IMR-90 (cell line): ENCODE results near the gene KCNN4. TPM values are rescaled to one million over a fixed set of nuclear protein-coding genes. Genes with fewer than 3 reads are reported as not detected.

Experiments
- ATAC-seq: fragments of 200-7000 bp; cut with Tn5 transposase; 2 replicates; pipeline ENCODE4 v1.9.1; 2020; ENCODE audit warnings: low read depth, mild to moderate bottlenecking, moderate library complexity
- BruUV-seq: library from RNA; stranded (reverse); fragments of 400-500 nt; replicated peaks from 2 replicates; lab custom pipeline; 2021; lab: Mats Ljungman, UMichigan
- CTCF ChIA-PET: fragments of 300-600 bp; formaldehyde crosslinking; extraction: SDS; loops from one replicate; lab custom pipeline; 2021; ENCODE audit warnings: antibody characterized with exemption; lab: Yijun Ruan, JAX
- POLR2A ChIA-PET: fragments of 300-600 bp; sonication (Branson Sonifier 250); formaldehyde crosslinking; loops from one replicate; lab custom pipeline; 2022; ENCODE audit warnings: antibody characterized with exemption; ENCODE audit not compliant: unreplicated experiment; lab: Charles Lee
- DNase-seq: peaks from one replicate; pipeline ENCODE4 v3.0.0; 2013
- H2AFZ ChIP-seq: replicated peaks from 2 replicates; pipeline ENCODE3; 2013; ENCODE audit warnings: low read length, mild to moderate bottlenecking; ENCODE audit not compliant: poor library complexity
- H2AK5ac ChIP-seq: 2 replicates; pipeline ENCODE4 v1.6.1; 2013; ENCODE audit warnings: low read depth, low read length, inconsistent platforms
- H2AK9ac ChIP-seq: replicated peaks from 2 replicates; pipeline ENCODE3; 2013; ENCODE audit warnings: mild to moderate bottlenecking, low read depth, low read length, moderate library complexity; ENCODE audit not compliant: poor library complexity
- H2BK120ac ChIP-seq: 2 replicates; pipeline ENCODE4 v1.6.1; 2013; ENCODE audit warnings: low read depth, low read length, inconsistent platforms
- H2BK15ac ChIP-seq: 3 replicates; pipeline ENCODE4 v1.6.1; 2013; ENCODE audit warnings: low read depth, low read length, inconsistent platforms
- H2BK20ac ChIP-seq: 2 replicates; pipeline ENCODE4 v1.6.1; 2013; ENCODE audit warnings: low read depth, mild to moderate bottlenecking, inconsistent platforms, low read length, moderate library complexity
- H2BK5ac ChIP-seq: 2 replicates; pipeline ENCODE4 v1.6.1; 2013; ENCODE audit warnings: mild to moderate bottlenecking, low read depth, low read length, inconsistent platforms; ENCODE audit not compliant: poor library complexity, severe bottlenecking
- H3K14ac ChIP-seq: replicated peaks from 2 replicates; pipeline ENCODE4 v1.6.1; 2013; ENCODE audit warnings: low read depth, low read length, inconsistent platforms
- H3K18ac ChIP-seq: 2 replicates; pipeline ENCODE4 v1.6.1; 2013; ENCODE audit warnings: low read depth, low read length, control low read depth
- H3K23ac ChIP-seq: 2 replicates; pipeline ENCODE4 v1.6.1; 2013; ENCODE audit warnings: low read depth, low read length, inconsistent platforms
- H3K27ac ChIP-seq: 2 replicates; pipeline ENCODE4 v1.5.1; 2013; ENCODE audit warnings: mild to moderate bottlenecking, control low read depth, low read length; ENCODE audit not compliant: insufficient read depth
- H3K27me3 ChIP-seq: 2 replicates; pipeline ENCODE4 v1.6.1; 2013; ENCODE audit warnings: low read length; ENCODE audit not compliant: control insufficient read depth, insufficient read depth
- H3K36me3 ChIP-seq: 2 replicates; pipeline ENCODE4 v1.6.1; 2013; ENCODE audit warnings: low read length, mixed read lengths; ENCODE audit not compliant: control insufficient read depth, insufficient read depth
- H3K4ac ChIP-seq: 2 replicates; pipeline ENCODE4 v1.6.1; 2013; ENCODE audit warnings: low read depth, low read length, inconsistent platforms
- H3K4me1 ChIP-seq: 2 replicates; pipeline ENCODE4 v1.6.1; 2013; ENCODE audit warnings: low read length, mixed read lengths; ENCODE audit not compliant: control insufficient read depth, insufficient read depth
- H3K4me2 ChIP-seq: 2 replicates; pipeline ENCODE4 v1.6.1; 2013; ENCODE audit warnings: low read depth, mild to moderate bottlenecking, control low read depth, low read length, moderate library complexity
- H3K4me3 ChIP-seq: 2 replicates; pipeline ENCODE4 v1.5.1; 2013; ENCODE audit warnings: low read depth, mild to moderate bottlenecking, control low read depth, low read length, moderate library complexity; ENCODE audit not compliant: insufficient read depth
- H3K56ac ChIP-seq: 2 replicates; pipeline ENCODE4 v1.6.1; 2013; ENCODE audit warnings: low read length, inconsistent platforms; ENCODE audit not compliant: insufficient read depth; ENCODE audit errors: extremely low read depth
- H3K79me1 ChIP-seq, 2 experiments: 2 replicates each; pipeline ENCODE4 v1.6.1; 2013; ENCODE audit warnings: low read length in 2 of 2, inconsistent platforms in 1 of 2, low read depth in 1 of 2
- H3K9ac ChIP-seq: 2 replicates; pipeline ENCODE4 v1.6.1; 2013; ENCODE audit warnings: low read depth, low read length, control low read depth
- H3K9me1 ChIP-seq: 2 replicates; pipeline ENCODE4 v1.6.1; 2013; ENCODE audit warnings: low read length, inconsistent platforms; ENCODE audit not compliant: insufficient read depth
- H3K9me3 ChIP-seq: 2 replicates; pipeline ENCODE4 v1.6.1; 2013; ENCODE audit warnings: low read length; ENCODE audit not compliant: control insufficient read depth, insufficient read depth
- H4K20me1 ChIP-seq: 2 replicates; pipeline ENCODE4 v1.6.1; 2013; ENCODE audit warnings: low read length, inconsistent platforms; ENCODE audit not compliant: insufficient read depth
- H4K5ac ChIP-seq: 2 replicates; pipeline ENCODE4 v1.6.1; 2013; ENCODE audit warnings: mild to moderate bottlenecking, low read depth, low read length, control low read depth
- H4K8ac ChIP-seq, 2 experiments: 2 replicates each; pipeline ENCODE4 v1.6.1; 2013; ENCODE audit warnings: low read depth in 2 of 2, low read length in 2 of 2, control low read depth in 1 of 2, inconsistent platforms in 1 of 2
- H4K91ac ChIP-seq: 2 replicates; pipeline ENCODE4 v1.6.1; 2013; ENCODE audit warnings: low read depth, low read length, inconsistent platforms; ENCODE audit not compliant: insufficient read depth
- BHLHE40 ChIP-seq: fragments of 150-350 bp; IDR thresholded peaks from 2 replicates; pipeline ENCODE4 v1.6.1; 2016; ENCODE audit warnings: mild to moderate bottlenecking, low read depth, low read length
- CEBPB ChIP-seq: IDR thresholded peaks from 2 replicates; pipeline ENCODE4 v1.6.1; 2012; ENCODE audit warnings: low read depth, low read length, improper control_type of control experiment
- FOS ChIP-seq: fragments of 150-350 bp; IDR thresholded peaks from 2 replicates; pipeline ENCODE4 v1.6.1; 2016; ENCODE audit warnings: low read depth, low read length
- MAFK ChIP-seq: IDR thresholded peaks from 2 replicates; pipeline ENCODE4 v1.6.1; 2012; ENCODE audit warnings: low read depth, low read length, improper control_type of control experiment
- MAZ ChIP-seq: IDR thresholded peaks from 2 replicates; pipeline ENCODE4 v1.6.1; 2012; ENCODE audit warnings: low read depth, mild to moderate bottlenecking, low read length, improper control_type of control experiment, moderate library complexity, borderline replicate concordance
- MXI1 ChIP-seq: IDR thresholded peaks from 2 replicates; pipeline ENCODE4 v1.6.1; 2012; ENCODE audit warnings: low read depth, mild to moderate bottlenecking, low read length, moderate library complexity, borderline replicate concordance
- NFE2L2 ChIP-seq: fragments of 150-350 bp; IDR thresholded peaks from 2 replicates; pipeline ENCODE4 v1.6.1; 2016; ENCODE audit warnings: low read depth, mild to moderate bottlenecking, low read length
- POLR2A ChIP-seq: IDR thresholded peaks from 2 replicates; pipeline ENCODE4 v1.6.1; 2012; ENCODE audit warnings: mild to moderate bottlenecking, low read depth, low read length
- RAD21 ChIP-seq: IDR thresholded peaks from 2 replicates; pipeline ENCODE4 v1.6.1; 2012; ENCODE audit warnings: low read length, improper control_type of control experiment
- RCOR1 ChIP-seq: IDR thresholded peaks from 2 replicates; pipeline ENCODE4 v1.6.1; 2012; ENCODE audit warnings: mild to moderate bottlenecking, low read length, improper control_type of control experiment; ENCODE audit not compliant: insufficient replicate concordance
- WGBS, 2 experiments: methylation state at CpG; one replicate each; pipeline versions ENCODE4 v1.1.5 to v1.1.7; 2013; ENCODE audit warnings: missing lambda C conversion rate in 2 of 2; ENCODE audit not compliant: insufficient read length in 1 of 2; ENCODE audit errors: extremely low coverage in 2 of 2; 5-methylcytosine and 5-hydroxymethylcytosine counted together
- dilution Hi-C: fragments of 300-500 bp; cut with HindIII; formaldehyde crosslinking; loops from one replicate; pipeline ENCODE4 v1.14.3; 2018; ENCODE audit warnings: low sequenced_read_pairs; ENCODE audit not compliant: unreplicated experiment
- in situ Hi-C: fragments of 300-500 bp; cut with MboI; formaldehyde crosslinking; loops from 3 replicates; pipeline ENCODE4 v1.14.3; 2019; ENCODE audit warnings: low sequenced_read_pairs, inconsistent platforms, mixed read lengths
- intact Hi-C: fragments of 100-400 bp; cut with micrococcal nuclease; formaldehyde crosslinking; loops from 2 replicates; pipeline ENCODE4 v1.10.0; 2022
- polyA plus RNA-seq, 3 experiments: library from polyadenylated mRNA; depleted of rRNA; stranded (reverse); fragments of >200 nt; gene quantifications; 2 replicates each; pipeline ENCODE4 v1.2.3, GENCODE V29; 2012; ENCODE audit warnings: low replicate concordance in 1 of 3
- total RNA-seq: library from RNA; depleted of rRNA; stranded (reverse); fragments of >200 nt; gene quantifications from 2 replicates; pipeline ENCODE4 v1.2.3, GENCODE V29; 2012
- TF ChIP-seq, protein P1 (sequence below): fragments of 150-350 bp; IDR thresholded peaks from 2 replicates; pipeline ENCODE4 v1.6.1; 2016; ENCODE audit warnings: low read depth, mild to moderate bottlenecking, low read length, moderate library complexity, borderline replicate concordance
- TF ChIP-seq, protein P2 (sequence below): fragments of 150-350 bp; IDR thresholded peaks from 2 replicates; pipeline ENCODE4 v1.6.1; 2017; ENCODE audit warnings: mild to moderate bottlenecking, antibody characterized with exemption, low read length, low read depth

KCNN4 gene
- total and polyA plus RNA-seq, 2 of the 4 experiments (the other 2 are of a cell fraction), result 0.54 to 0.99 TPM

DNA sequence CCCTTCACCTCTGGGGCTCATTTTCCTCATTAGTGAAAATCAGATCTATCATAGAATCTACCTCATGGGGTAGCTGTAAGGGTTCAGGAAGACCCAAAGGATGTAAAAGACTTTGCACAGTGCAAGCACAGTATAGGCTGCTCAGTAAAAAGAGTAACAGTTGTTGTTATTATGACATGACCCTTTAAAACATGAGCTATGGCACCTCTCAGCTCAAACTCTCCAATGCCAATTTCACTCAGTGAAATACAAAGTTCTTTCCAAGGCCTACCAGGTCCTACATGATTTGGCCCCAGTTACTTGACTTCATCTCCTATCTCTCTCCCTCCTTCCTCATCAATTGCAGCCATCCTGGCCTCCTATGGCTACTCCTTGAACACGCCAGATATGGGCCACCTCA is 30.9 kb downstream of the KCNN4 start:
- no peak overlapping the region for H2BK5ac ChIP-seq
- no peak overlapping the region for H2AK5ac ChIP-seq
- H3K79me1 ChIP-seq, result peaks cover 13 to 58% of the 10 kb centered on the region in 2 experiments
- H3K9me3 ChIP-seq, result no peaks in the 10 kb centered on the region
- in situ Hi-C loops (loop anchor here (5.0 kb wide), 1 partner anchor 32 kb away; the partner anchor contains the start of gene KCNN4), dilution Hi-C loops (no loop called here), intact Hi-C loops (no loop called here)
- H3K9me1 ChIP-seq, result peaks cover 8% of the 10 kb centered on the region; the same call in 1 of the 2 replicates
- H4K91ac ChIP-seq, result no peak overlapping the region
- 80% methylated on average over 1 of the region's 1 CpG; no CpG with 5 or more reads in 1 of the 2 experiments for WGBS, 2 experiments
- peaks cover 34% of the 10 kb centered on the region for H3K36me3 ChIP-seq
- no peak overlapping the region for H3K4ac ChIP-seq
- ATAC-seq (no peak), DNase-seq (no peak)
- H2BK120ac ChIP-seq, result no peak overlapping the region
- H3K4me2 ChIP-seq, result no peak overlapping the region
- peaks cover 25% of the 10 kb centered on the region for H4K20me1 ChIP-seq
- POLR2A ChIA-PET, result no interaction called here
- no TSS peak for BruUV-seq
- TF ChIP-seq CEBPB (no peak), RCOR1 (no peak), RAD21 (no peak), POLR2A (no peak), MXI1 (no peak), MAFK (no peak), BHLHE40 (no peak), NFE2L2 (no peak), FOS (no peak), MAZ (no peak)
- TF ChIP-seq, protein P1, sequence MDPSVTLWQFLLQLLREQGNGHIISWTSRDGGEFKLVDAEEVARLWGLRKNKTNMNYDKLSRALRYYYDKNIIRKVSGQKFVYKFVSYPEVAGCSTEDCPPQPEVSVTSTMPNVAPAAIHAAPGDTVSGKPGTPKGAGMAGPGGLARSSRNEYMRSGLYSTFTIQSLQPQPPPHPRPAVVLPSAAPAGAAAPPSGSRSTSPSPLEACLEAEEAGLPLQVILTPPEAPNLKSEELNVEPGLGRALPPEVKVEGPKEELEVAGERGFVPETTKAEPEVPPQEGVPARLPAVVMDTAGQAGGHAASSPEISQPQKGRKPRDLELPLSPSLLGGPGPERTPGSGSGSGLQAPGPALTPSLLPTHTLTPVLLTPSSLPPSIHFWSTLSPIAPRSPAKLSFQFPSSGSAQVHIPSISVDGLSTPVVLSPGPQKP, result no peak
- TF ChIP-seq, protein P2, sequence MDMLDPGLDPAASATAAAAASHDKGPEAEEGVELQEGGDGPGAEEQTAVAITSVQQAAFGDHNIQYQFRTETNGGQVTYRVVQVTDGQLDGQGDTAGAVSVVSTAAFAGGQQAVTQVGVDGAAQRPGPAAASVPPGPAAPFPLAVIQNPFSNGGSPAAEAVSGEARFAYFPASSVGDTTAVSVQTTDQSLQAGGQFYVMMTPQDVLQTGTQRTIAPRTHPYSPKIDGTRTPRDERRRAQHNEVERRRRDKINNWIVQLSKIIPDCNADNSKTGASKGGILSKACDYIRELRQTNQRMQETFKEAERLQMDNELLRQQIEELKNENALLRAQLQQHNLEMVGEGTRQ, result no peak
- H4K8ac ChIP-seq, result no peak overlapping the region
- no peak overlapping the region for H4K5ac ChIP-seq
- CTCF ChIA-PET, result no interaction called here
- no peak overlapping the region for H3K4me3 ChIP-seq
- no peak overlapping the region for H3K56ac ChIP-seq
- H2BK20ac ChIP-seq, result no peak overlapping the region
- H2BK15ac ChIP-seq, result no peak overlapping the region
- no peak overlapping the region for H2AFZ ChIP-seq
- H3K9ac ChIP-seq, result no peak overlapping the region
- no peak overlapping the region for H3K14ac ChIP-seq
- H3K4me1 ChIP-seq, result peaks cover 11% of the 10 kb centered on the region
- no peaks in the 10 kb centered on the region for H3K27me3 ChIP-seq
- no peak overlapping the region for H2AK9ac ChIP-seq
- H3K23ac ChIP-seq, result no peak overlapping the region
- no peak overlapping the region for H3K18ac ChIP-seq
- no peak overlapping the region for H3K27ac ChIP-seq
